ENCODE results near the gene JMJD1C.

Gene JMJD1C

DNA sequence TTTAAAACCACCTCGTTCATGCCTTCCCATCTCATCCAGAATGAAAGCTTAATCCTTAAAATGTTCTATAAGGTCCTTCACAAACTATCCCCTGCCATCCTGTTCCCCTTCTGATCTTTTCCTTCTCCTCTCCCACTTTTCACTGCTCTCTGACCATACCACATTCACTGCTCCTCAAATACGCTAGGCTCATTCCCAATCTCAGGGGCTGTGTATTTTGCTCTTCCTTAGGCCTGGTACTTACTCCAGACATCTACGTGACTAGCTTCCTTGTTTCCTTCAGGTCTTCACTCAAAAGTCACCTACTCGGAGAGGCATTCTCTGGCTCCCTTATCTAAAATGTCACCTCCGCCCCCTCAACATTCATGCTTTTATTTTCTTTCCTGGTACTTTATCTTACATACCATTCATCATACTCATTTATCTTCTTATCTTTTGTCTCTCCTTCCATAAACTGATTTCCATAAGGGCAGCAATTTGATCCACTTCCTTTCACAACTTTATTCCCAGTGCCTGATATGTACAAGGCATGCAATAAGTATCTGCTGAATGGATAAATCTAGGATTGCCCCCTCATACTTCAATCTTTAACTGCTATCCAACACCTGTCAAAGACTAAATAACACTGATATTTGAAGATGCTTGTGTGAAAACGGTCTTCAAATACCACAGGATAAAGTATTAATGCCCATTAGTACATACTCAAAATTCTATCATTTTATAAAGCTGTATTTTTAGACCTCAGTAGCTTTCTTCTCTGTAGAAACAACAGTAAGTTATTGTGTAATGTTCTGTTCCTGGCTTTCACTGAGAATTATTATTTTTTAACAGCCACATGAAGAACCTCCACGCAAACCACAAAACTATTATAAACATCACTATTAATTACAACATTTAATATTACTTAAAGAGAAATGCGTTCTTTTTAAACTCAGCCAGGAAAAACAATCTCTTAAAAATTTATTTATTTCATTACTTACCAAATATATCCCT lies 27.0 kb downstream of the JMJD1C start:
- Mint-ChIP-seq H3K9me3 (no peaks in the 10 kb centered on the region), H3K27ac (no peak overlapping the region), H3K36me3 (ENCODE audit: low read depth) (no peaks in the 10 kb centered on the region), H3K27me3 (no peaks in the 10 kb centered on the region), H3K4me1 (ENCODE audit: low read depth) (peaks cover 26% of the 10 kb centered on the region), H3K4me3 (no peak overlapping the region)
- intact Hi-C loops (cut with micrococcal nuclease) = no loop called here

DNA sequence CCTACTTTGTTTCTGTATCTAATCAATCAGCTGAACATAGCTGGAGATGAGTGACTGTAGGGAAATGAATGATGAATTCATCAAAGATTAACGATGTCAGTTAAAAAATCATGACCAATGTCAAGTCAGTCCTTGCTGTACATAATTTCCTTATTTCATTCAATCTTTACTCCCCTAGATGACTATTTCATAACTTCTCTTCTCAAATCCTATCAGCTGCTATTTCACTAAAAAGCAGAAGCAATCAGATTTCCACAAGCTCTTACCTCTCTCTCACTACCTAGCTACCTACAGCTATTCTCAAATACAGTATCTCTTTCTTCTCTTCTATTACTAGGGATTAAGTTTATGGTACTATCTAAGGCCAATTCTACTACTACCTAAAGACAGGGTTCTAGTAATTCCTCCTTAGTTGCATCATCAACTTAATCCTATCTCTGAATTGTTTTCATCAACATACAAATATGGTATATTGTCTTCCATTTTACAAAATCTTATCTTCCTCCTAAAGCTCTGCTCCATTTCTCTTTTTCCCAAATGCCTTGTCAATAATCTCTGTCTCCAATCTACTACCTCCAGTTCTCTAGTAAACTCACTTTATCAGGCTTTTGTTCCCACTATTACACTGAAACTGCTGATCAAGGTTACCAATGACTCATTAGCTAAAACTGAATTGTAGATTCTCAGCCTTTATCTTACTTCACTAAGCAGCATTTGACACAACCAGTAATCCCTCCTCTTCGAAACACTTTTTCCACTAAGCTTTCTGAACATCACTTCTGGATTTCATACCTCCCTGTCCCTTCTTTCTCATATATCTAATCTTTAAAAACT lies 28.4 kb downstream of the JMJD1C start:
- no peak overlapping the region for H3K27ac Mint-ChIP-seq
- no peaks in the 10 kb centered on the region for H3K27me3 Mint-ChIP-seq
- peaks cover 18% of the 10 kb centered on the region for H3K4me1 Mint-ChIP-seq (ENCODE audit: low read depth)
- intact Hi-C loops (cut with micrococcal nuclease) = no loop called here
- H3K36me3 Mint-ChIP-seq (ENCODE audit: low read depth) = no peaks in the 10 kb centered on the region
- no peaks in the 10 kb centered on the region for H3K9me3 Mint-ChIP-seq
- H3K4me3 Mint-ChIP-seq = no peak overlapping the region

DNA sequence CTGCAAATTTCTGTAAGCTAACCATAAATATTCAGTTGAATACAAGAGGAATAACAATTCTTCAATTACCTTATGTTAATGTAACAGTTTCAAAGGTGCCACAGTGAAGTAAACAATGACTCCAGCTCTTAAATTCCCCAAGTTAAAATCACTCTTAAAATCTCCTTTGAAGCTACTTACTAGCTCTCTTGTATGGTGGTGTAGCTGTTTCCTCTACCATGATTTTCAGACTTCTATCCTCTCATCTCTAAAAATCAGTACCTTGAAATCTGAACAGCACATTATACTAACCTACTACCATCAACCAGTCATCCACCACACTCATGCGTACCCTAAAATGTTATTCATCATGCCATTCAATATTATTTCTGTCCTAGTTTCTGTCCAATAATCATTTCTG lies 29.6 kb downstream of the JMJD1C start:
- H3K4me3 Mint-ChIP-seq = no peak overlapping the region
- no peaks in the 10 kb centered on the region for H3K9me3 Mint-ChIP-seq
- no peaks in the 10 kb centered on the region for H3K27me3 Mint-ChIP-seq
- H3K4me1 Mint-ChIP-seq (ENCODE audit: low read depth) = peaks cover 20% of the 10 kb centered on the region
- intact Hi-C loops (cut with micrococcal nuclease) = no loop called here
- H3K27ac Mint-ChIP-seq = no peak overlapping the region
- H3K36me3 Mint-ChIP-seq (ENCODE audit: low read depth) = peaks cover 6% of the 10 kb centered on the region

DNA sequence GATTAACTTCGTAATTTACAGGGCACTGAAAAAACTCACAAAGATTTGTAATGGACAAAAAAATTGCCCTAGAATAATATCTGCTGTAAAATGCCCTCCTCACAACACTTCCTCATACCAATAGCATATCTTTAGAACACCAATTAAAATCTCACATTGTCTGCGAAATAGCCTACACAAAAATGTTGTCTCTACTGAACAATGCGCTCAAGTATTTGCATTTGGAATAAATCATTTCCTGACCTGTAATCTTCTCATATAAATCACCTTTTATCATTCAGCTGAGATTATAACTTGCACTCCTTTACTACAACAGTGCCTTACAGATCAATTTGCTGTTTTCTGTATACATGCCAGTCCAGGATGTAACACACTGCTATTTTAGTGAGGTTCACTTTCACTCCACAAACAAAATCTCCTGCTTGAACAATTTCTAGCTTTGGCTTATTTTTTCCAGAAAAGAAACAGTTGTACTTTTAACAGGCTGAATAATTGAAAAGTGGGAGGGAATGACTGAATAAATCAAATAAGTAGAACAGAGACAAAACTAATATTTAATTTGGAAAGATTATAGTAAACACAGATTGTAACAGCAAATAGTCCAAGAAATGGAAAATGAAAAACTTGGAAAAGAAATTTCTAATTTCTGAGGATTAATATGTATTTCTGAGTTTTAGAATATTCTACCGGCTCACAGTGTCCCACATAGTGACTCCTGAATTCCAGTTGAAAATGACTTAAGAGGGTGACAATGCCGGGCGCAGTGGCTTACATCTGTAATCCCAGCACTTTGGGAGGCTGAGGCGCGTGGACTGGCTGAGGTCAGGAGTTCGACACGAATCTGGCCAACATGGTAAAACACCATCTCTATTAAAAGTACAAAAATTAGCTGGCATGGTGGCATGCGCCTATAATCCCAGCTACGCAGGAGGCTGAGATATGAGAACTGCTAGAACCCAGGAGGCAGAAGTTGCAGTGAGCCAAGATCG lies 30.6 kb downstream of the JMJD1C start:
- no peaks in the 10 kb centered on the region for H3K9me3 Mint-ChIP-seq
- peaks cover 8% of the 10 kb centered on the region for H3K36me3 Mint-ChIP-seq (ENCODE audit: low read depth)
- H3K27ac Mint-ChIP-seq = no peak overlapping the region
- H3K27me3 Mint-ChIP-seq = no peaks in the 10 kb centered on the region
- peaks cover 23% of the 10 kb centered on the region for H3K4me1 Mint-ChIP-seq (ENCODE audit: low read depth)
- H3K4me3 Mint-ChIP-seq = no peak overlapping the region
- intact Hi-C loops (cut with micrococcal nuclease) = no loop called here

DNA sequence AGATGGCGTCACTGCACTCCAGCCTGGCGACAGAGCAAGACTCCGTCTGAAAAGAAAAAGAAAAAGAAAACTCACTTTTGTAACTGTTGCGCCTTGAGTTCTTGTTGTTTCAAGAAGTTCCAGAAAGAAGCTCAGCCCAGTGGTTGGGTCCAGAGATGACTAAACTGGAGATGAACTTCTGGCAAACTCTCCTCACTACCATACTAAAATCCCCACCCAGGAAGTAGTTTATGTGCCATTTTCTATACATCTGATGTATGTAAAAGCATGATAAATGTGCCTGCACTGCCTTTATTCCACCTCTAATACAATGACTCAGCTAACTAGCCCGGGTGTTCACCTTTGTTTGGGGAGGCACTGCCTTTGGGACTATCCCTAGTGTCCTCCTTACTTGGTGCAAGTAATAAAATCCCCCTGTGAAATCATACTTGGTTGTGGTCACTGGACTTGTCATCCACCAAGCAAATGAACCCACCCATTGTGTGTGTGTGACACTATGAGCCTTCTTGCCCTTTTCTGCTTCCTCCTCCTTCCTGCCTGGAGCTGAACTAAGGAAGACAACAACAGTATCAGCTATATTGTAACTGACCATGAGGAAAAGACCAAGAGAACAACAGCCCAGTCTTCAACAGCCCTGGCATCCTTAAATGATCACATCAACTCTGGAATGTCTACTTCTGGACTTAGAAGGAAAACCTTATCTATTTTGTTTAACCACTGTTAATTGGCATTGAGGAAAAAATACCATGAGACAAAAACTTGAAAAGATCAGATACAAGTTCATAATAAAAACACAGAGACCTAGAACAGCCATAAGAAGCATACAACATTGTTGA lies 33.6 kb downstream of the JMJD1C start:
- Mint-ChIP-seq H3K36me3 (ENCODE audit: low read depth) (peaks cover 8% of the 10 kb centered on the region), H3K27ac (no peak overlapping the region), H3K4me3 (no peak overlapping the region), H3K27me3 (no peaks in the 10 kb centered on the region), H3K4me1 (ENCODE audit: low read depth) (peaks cover 35% of the 10 kb centered on the region), H3K9me3 (no peaks in the 10 kb centered on the region)
- intact Hi-C loops (cut with micrococcal nuclease) = no loop called here

DNA sequence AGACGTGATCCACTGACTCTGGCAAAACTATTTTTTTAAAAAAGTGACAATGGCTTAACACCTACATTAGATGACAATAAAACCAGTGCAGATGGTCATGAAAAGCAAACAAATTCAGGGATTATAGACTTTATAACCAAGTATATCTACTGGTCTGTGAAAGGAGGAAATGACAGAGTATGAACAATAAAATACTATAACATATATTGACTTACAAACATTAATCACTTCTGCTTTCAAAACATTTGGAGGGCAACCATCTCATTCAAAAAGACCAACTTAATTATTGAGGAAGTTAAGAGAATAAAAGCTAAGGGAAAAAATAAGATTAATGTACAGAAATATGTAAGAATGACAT lies 34.8 kb downstream of the JMJD1C start:
- no peak overlapping the region for H3K27ac Mint-ChIP-seq
- peaks cover 35% of the 10 kb centered on the region for H3K4me1 Mint-ChIP-seq (ENCODE audit: low read depth)
- peaks cover 8% of the 10 kb centered on the region for H3K36me3 Mint-ChIP-seq (ENCODE audit: low read depth)
- H3K9me3 Mint-ChIP-seq = no peaks in the 10 kb centered on the region
- intact Hi-C loops (cut with micrococcal nuclease) = no loop called here
- no peaks in the 10 kb centered on the region for H3K27me3 Mint-ChIP-seq
- no peak overlapping the region for H3K4me3 Mint-ChIP-seq

DNA sequence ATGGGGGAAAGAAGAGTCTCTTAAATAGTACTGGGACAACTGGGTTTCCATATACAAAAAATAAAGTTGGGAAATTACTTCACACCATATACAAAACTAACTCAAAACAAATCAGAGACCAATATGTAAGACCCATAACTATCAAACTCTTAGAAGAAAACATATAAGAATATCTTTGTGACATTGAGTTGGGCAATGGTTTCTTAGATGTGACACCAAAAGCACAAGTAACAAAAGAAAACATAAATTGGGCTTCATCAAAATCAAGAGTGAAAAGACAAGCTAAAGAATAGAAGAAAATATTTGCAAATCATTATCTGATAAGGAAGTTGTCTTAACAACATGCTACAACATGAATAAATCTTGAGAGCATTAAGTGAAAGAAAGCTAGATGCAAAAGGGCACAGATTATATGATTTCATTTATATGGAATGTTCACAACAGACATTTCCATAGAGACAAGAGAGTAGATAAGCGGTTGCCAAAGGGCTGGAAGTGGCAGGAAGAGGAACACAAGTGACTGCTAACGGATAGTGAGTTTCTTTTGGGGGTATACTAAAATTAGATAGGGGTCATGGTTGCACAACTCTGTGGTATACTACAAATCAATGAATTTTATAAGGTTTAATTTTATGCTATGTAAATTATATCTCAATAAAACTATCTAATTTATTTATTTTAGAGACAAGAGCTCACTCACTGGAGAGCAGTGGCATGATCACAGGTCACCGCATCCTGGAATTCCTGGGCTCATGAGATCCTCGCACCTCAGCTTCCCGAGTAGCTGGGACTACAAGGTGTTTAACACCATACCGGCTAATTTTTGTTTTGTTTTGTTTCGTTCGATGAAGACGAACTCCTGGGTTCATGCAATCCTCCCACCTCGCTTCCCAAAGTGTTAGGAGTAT lies 35.4 kb downstream of the JMJD1C start:
- Mint-ChIP-seq H3K36me3 (ENCODE audit: low read depth) (peaks cover 8% of the 10 kb centered on the region), H3K27me3 (no peaks in the 10 kb centered on the region), H3K9me3 (no peaks in the 10 kb centered on the region), H3K4me3 (no peak overlapping the region), H3K27ac (no peak overlapping the region), H3K4me1 (ENCODE audit: low read depth) (peaks cover 35% of the 10 kb centered on the region)
- intact Hi-C loops (cut with micrococcal nuclease) = no loop called here

DNA sequence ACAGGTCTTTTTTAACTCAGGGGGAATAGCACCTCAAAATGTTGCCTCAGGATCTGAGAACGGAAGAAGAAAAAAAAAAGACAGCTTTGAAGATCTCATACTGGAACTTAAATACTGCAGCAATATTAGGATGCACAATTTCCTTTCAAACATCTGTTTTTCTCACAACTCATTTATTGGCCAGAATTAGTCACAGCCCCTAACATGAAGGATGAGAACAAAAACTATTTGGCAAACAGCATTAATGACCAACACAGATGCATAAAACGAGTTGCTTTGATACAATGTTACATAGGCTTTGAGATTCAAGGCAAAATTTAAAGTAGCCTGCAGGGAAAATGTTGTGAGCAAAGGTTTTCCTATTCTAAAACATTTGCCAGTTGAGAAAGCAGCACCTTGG lies 36.5 kb downstream of the JMJD1C start:
- H3K27me3 Mint-ChIP-seq = no peaks in the 10 kb centered on the region
- H3K4me1 Mint-ChIP-seq (ENCODE audit: low read depth) = peaks cover 35% of the 10 kb centered on the region
- no peaks in the 10 kb centered on the region for H3K9me3 Mint-ChIP-seq
- peaks cover 8% of the 10 kb centered on the region for H3K36me3 Mint-ChIP-seq (ENCODE audit: low read depth)
- no peak overlapping the region for H3K27ac Mint-ChIP-seq
- intact Hi-C loops (cut with micrococcal nuclease) = no loop called here
- no peak overlapping the region for H3K4me3 Mint-ChIP-seq

DNA sequence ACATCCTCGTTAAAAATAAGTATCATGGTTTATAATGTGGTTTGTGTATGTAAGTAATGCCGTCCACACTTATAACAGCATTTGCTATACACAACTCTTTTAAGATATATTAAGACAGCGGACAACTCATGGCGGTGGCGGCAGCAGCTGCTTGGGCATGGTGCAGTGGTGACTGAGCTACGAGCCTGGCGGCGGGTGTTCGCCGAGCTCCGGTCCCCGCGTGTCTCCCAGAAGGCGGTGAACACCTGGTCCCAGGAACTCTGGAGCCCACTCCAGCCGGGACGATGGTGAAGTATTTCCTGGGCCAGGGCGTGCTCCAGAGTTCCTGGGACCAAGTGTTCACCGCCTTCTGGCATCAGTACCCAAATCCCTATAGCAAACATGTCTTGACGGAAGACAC lies 38.8 kb downstream of the JMJD1C start:
- intact Hi-C loops (cut with micrococcal nuclease) = no loop called here

DNA sequence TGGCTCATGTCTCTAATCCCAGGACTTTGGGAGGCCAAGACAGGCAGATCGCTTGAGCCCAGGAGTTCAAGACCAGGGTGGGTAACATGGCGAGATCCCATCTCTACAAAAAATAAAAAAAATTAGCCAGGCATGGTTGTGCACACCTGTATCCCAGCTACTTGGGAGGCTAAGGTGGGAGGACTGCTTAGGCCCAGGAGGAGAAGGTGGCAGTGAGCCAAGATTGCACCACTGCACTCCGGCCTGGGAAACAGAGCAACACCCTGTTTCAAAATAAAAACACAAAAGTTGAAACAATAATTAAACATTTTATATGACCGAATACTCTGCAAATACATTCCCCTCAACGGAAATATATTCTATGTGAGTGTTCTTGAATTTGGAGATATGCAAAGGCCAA lies 40.3 kb downstream of the JMJD1C start:
- Mint-ChIP-seq H3K9me3 (no peaks in the 10 kb centered on the region), H3K27me3 (no peaks in the 10 kb centered on the region), H3K27ac (no peak overlapping the region), H3K36me3 (ENCODE audit: low read depth) (no peaks in the 10 kb centered on the region), H3K4me3 (no peak overlapping the region), H3K4me1 (ENCODE audit: low read depth) (peaks cover 36% of the 10 kb centered on the region)
- intact Hi-C loops (cut with micrococcal nuclease) = no loop called here

More for the DNA sequence above, 38.8 kb downstream of the JMJD1C start:
- Mint-ChIP-seq H3K36me3 (ENCODE audit: low read depth) (peaks cover 8% of the 10 kb centered on the region), H3K27ac (no peak overlapping the region), H3K4me1 (ENCODE audit: low read depth) (peaks cover 37% of the 10 kb centered on the region), H3K9me3 (no peaks in the 10 kb centered on the region), H3K4me3 (no peak overlapping the region), H3K27me3 (no peaks in the 10 kb centered on the region)

DNA sequence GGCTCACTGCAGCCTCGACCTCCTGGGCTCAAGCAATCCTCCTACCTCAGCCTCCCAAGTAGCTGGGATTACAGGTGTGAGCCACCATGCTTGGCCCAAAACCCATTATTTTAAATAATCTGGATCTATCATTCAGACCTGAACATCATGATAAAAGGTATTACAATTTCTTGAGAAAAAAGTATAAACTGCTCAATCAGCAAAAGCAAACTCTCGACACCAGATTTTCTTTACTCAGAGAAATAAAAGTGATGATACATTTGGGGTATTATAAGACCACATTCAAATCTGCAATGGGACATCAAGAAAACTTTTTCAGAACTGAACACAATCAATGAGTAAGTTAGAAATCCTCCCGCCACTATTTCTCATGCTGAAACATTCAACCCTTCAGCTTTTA lies 41.2 kb downstream of the JMJD1C start:
- Mint-ChIP-seq H3K27me3 (no peaks in the 10 kb centered on the region), H3K9me3 (no peaks in the 10 kb centered on the region), H3K27ac (no peak overlapping the region), H3K4me1 (ENCODE audit: low read depth) (peaks cover 29% of the 10 kb centered on the region), H3K36me3 (ENCODE audit: low read depth) (no peaks in the 10 kb centered on the region), H3K4me3 (no peak overlapping the region)
- intact Hi-C loops (cut with micrococcal nuclease) = no loop called here

DNA sequence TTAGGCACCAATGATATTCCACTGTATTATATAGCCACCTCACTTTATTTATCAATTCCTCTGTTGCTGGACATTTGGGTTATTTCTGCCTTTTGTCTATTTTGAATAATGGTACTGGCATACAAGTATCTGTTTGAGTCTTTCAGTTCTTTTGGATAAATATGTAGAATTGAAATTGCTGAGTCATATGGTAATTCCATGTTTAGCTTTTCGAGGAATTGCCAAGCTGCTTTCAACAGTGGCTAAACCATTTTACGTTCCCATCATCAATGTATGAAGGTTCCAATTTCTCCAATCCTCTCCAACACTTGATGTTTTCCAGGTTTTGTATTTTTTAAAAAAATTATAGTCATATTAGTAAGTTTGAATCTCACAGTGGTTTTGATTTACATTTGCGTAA lies 42.3 kb downstream of the JMJD1C start:
- intact Hi-C loops (cut with micrococcal nuclease) = no loop called here
- no peaks in the 10 kb centered on the region for H3K36me3 Mint-ChIP-seq (ENCODE audit: low read depth)
- H3K27me3 Mint-ChIP-seq = no peaks in the 10 kb centered on the region
- no peaks in the 10 kb centered on the region for H3K9me3 Mint-ChIP-seq
- peaks cover 22% of the 10 kb centered on the region for H3K4me1 Mint-ChIP-seq (ENCODE audit: low read depth)
- H3K27ac Mint-ChIP-seq = peak overlapping the region; percentile 47
- peak overlapping the region; percentile 1 for H3K4me3 Mint-ChIP-seq

Measured in dendritic cell treated with granulocyte-macrophage colony-stimulating factor and Interleukin-4, amounts not matched to agents 40 ng/mL and 50 ng/mL, for 4 days (primary cell).